HL-60/S4 (cell line): Measurements from ENCODE around the gene AP5Z1.

ENCODE experiments used
- in situ Hi-C: fragments of 300-500 bp; cut with MboI; formaldehyde crosslinking; loops from 2 replicates; pipeline ENCODE4 v1.14.3; 2022; ENCODE audit warnings: low sequenced_read_pairs

Gene AP5Z1

GRCh38 chr7:4764402-4765007 is 10.9 kb upstream of the AP5Z1 start:
- in situ Hi-C loops = no loop called here

GRCh38 chr7:4765776-4766490 is 9.5 kb upstream of the AP5Z1 start:
- in situ Hi-C loops = no loop called here

- in situ Hi-C loops = no loop called here
Measured at GRCh38 chr7:4766666-4767519, 8.5 kb upstream of the AP5Z1 start.

- in situ Hi-C loops = no loop called here
Measured at GRCh38 chr7:4768597-4769569, 6.5 kb upstream of the AP5Z1 start.

- in situ Hi-C loops = no loop called here
Measured at GRCh38 chr7:4769761-4770160, 5.7 kb upstream of the AP5Z1 start.

- in situ Hi-C loops = no loop called here
Measured at GRCh38 chr7:4770886-4771285, 4.5 kb upstream of the AP5Z1 start.

- in situ Hi-C loops = no loop called here
Measured at GRCh38 chr7:4771737-4772136, 3.7 kb upstream of the AP5Z1 start.

- in situ Hi-C loops = no loop called here
Measured at GRCh38 chr7:4772306-4772705, 3.1 kb upstream of the AP5Z1 start.

GRCh38 chr7:4774007-4774406 is 1.4 kb upstream of the AP5Z1 start:
- in situ Hi-C loops = no loop called here

GRCh38 chr7:4774658-4775249 is 669 bp upstream of the AP5Z1 start:
- in situ Hi-C loops = no loop called here

- in situ Hi-C loops = no loop called here
Measured at GRCh38 chr7:4775848-4776623, 613 bp downstream of the AP5Z1 start.

- in situ Hi-C loops = no loop called here
Measured at GRCh38 chr7:4779118-4779517, 3.7 kb downstream of the AP5Z1 start.

- in situ Hi-C loops = no loop called here
Measured at GRCh38 chr7:4781366-4782069, 6.1 kb downstream of the AP5Z1 start.

GRCh38 chr7:4782333-4783291 is 7.2 kb downstream of the AP5Z1 start:
- in situ Hi-C loops = no loop called here

GRCh38 chr7:4783292-4783652 is 7.8 kb downstream of the AP5Z1 start:
- in situ Hi-C loops = no loop called here

GRCh38 chr7:4783762-4784351 is 8.4 kb downstream of the AP5Z1 start:
- in situ Hi-C loops = no loop called here

- in situ Hi-C loops = no loop called here
Measured at GRCh38 chr7:4784799-4785198, 9.4 kb downstream of the AP5Z1 start.

- in situ Hi-C loops = no loop called here
Measured at GRCh38 chr7:4785371-4785770, 9.9 kb downstream of the AP5Z1 start.
